IMR-90 (cell line): ENCODE data around the gene EIF2S2. TPM values are rescaled to one million over a fixed set of nuclear protein-coding genes. Genes with fewer than 3 reads are reported as not detected.

Experiments
- ATAC-seq: fragments of 200-7000 bp; cut with Tn5 transposase; 2 replicates; pipeline ENCODE4 v1.9.1; 2020; ENCODE audit warnings: low read depth, mild to moderate bottlenecking, moderate library complexity
- BruUV-seq: library from RNA; stranded (reverse); fragments of 400-500 nt; replicated peaks from 2 replicates; lab custom pipeline; 2021; lab: Mats Ljungman, UMichigan
- CTCF ChIA-PET: fragments of 300-600 bp; formaldehyde crosslinking; extraction: SDS; loops from one replicate; lab custom pipeline; 2021; ENCODE audit warnings: antibody characterized with exemption; lab: Yijun Ruan, JAX
- POLR2A ChIA-PET: fragments of 300-600 bp; sonication (Branson Sonifier 250); formaldehyde crosslinking; loops from one replicate; lab custom pipeline; 2022; ENCODE audit warnings: antibody characterized with exemption; ENCODE audit not compliant: unreplicated experiment; lab: Charles Lee
- DNase-seq: peaks from one replicate; pipeline ENCODE4 v3.0.0; 2013
- H2AFZ ChIP-seq: replicated peaks from 2 replicates; pipeline ENCODE3; 2013; ENCODE audit warnings: low read length, mild to moderate bottlenecking; ENCODE audit not compliant: poor library complexity
- H2AK5ac ChIP-seq: 2 replicates; pipeline ENCODE4 v1.6.1; 2013; ENCODE audit warnings: low read depth, low read length, inconsistent platforms
- H2AK9ac ChIP-seq: replicated peaks from 2 replicates; pipeline ENCODE3; 2013; ENCODE audit warnings: mild to moderate bottlenecking, low read depth, low read length, moderate library complexity; ENCODE audit not compliant: poor library complexity
- H2BK120ac ChIP-seq: 2 replicates; pipeline ENCODE4 v1.6.1; 2013; ENCODE audit warnings: low read depth, low read length, inconsistent platforms
- H2BK15ac ChIP-seq: 3 replicates; pipeline ENCODE4 v1.6.1; 2013; ENCODE audit warnings: low read depth, low read length, inconsistent platforms
- H2BK20ac ChIP-seq: 2 replicates; pipeline ENCODE4 v1.6.1; 2013; ENCODE audit warnings: low read depth, mild to moderate bottlenecking, inconsistent platforms, low read length, moderate library complexity
- H2BK5ac ChIP-seq: 2 replicates; pipeline ENCODE4 v1.6.1; 2013; ENCODE audit warnings: mild to moderate bottlenecking, low read depth, low read length, inconsistent platforms; ENCODE audit not compliant: poor library complexity, severe bottlenecking
- H3K14ac ChIP-seq: replicated peaks from 2 replicates; pipeline ENCODE4 v1.6.1; 2013; ENCODE audit warnings: low read depth, low read length, inconsistent platforms
- H3K18ac ChIP-seq: 2 replicates; pipeline ENCODE4 v1.6.1; 2013; ENCODE audit warnings: low read depth, low read length, control low read depth
- H3K23ac ChIP-seq: 2 replicates; pipeline ENCODE4 v1.6.1; 2013; ENCODE audit warnings: low read depth, low read length, inconsistent platforms
- H3K27ac ChIP-seq: 2 replicates; pipeline ENCODE4 v1.5.1; 2013; ENCODE audit warnings: mild to moderate bottlenecking, control low read depth, low read length; ENCODE audit not compliant: insufficient read depth
- H3K27me3 ChIP-seq: 2 replicates; pipeline ENCODE4 v1.6.1; 2013; ENCODE audit warnings: low read length; ENCODE audit not compliant: control insufficient read depth, insufficient read depth
- H3K36me3 ChIP-seq: 2 replicates; pipeline ENCODE4 v1.6.1; 2013; ENCODE audit warnings: low read length, mixed read lengths; ENCODE audit not compliant: control insufficient read depth, insufficient read depth
- H3K4ac ChIP-seq: 2 replicates; pipeline ENCODE4 v1.6.1; 2013; ENCODE audit warnings: low read depth, low read length, inconsistent platforms
- H3K4me1 ChIP-seq: 2 replicates; pipeline ENCODE4 v1.6.1; 2013; ENCODE audit warnings: low read length, mixed read lengths; ENCODE audit not compliant: control insufficient read depth, insufficient read depth
- H3K4me2 ChIP-seq: 2 replicates; pipeline ENCODE4 v1.6.1; 2013; ENCODE audit warnings: low read depth, mild to moderate bottlenecking, control low read depth, low read length, moderate library complexity
- H3K4me3 ChIP-seq: 2 replicates; pipeline ENCODE4 v1.5.1; 2013; ENCODE audit warnings: low read depth, mild to moderate bottlenecking, control low read depth, low read length, moderate library complexity; ENCODE audit not compliant: insufficient read depth
- H3K56ac ChIP-seq: 2 replicates; pipeline ENCODE4 v1.6.1; 2013; ENCODE audit warnings: low read length, inconsistent platforms; ENCODE audit not compliant: insufficient read depth; ENCODE audit errors: extremely low read depth
- H3K79me1 ChIP-seq, 2 experiments: 2 replicates each; pipeline ENCODE4 v1.6.1; 2013; ENCODE audit warnings: low read length in 2 of 2, inconsistent platforms in 1 of 2, low read depth in 1 of 2
- H3K9ac ChIP-seq: 2 replicates; pipeline ENCODE4 v1.6.1; 2013; ENCODE audit warnings: low read depth, low read length, control low read depth
- H3K9me1 ChIP-seq: 2 replicates; pipeline ENCODE4 v1.6.1; 2013; ENCODE audit warnings: low read length, inconsistent platforms; ENCODE audit not compliant: insufficient read depth
- H3K9me3 ChIP-seq: 2 replicates; pipeline ENCODE4 v1.6.1; 2013; ENCODE audit warnings: low read length; ENCODE audit not compliant: control insufficient read depth, insufficient read depth
- H4K20me1 ChIP-seq: 2 replicates; pipeline ENCODE4 v1.6.1; 2013; ENCODE audit warnings: low read length, inconsistent platforms; ENCODE audit not compliant: insufficient read depth
- H4K5ac ChIP-seq: 2 replicates; pipeline ENCODE4 v1.6.1; 2013; ENCODE audit warnings: mild to moderate bottlenecking, low read depth, low read length, control low read depth
- H4K8ac ChIP-seq, 2 experiments: 2 replicates each; pipeline ENCODE4 v1.6.1; 2013; ENCODE audit warnings: low read depth in 2 of 2, low read length in 2 of 2, control low read depth in 1 of 2, inconsistent platforms in 1 of 2
- H4K91ac ChIP-seq: 2 replicates; pipeline ENCODE4 v1.6.1; 2013; ENCODE audit warnings: low read depth, low read length, inconsistent platforms; ENCODE audit not compliant: insufficient read depth
- BHLHE40 ChIP-seq: fragments of 150-350 bp; IDR thresholded peaks from 2 replicates; pipeline ENCODE4 v1.6.1; 2016; ENCODE audit warnings: mild to moderate bottlenecking, low read depth, low read length
- CEBPB ChIP-seq: IDR thresholded peaks from 2 replicates; pipeline ENCODE4 v1.6.1; 2012; ENCODE audit warnings: low read depth, low read length, improper control_type of control experiment
- CHD1 ChIP-seq: IDR thresholded peaks from 2 replicates; pipeline ENCODE4 v1.6.1; 2012; ENCODE audit warnings: low read depth, low read length, improper control_type of control experiment
- FOS ChIP-seq: fragments of 150-350 bp; IDR thresholded peaks from 2 replicates; pipeline ENCODE4 v1.6.1; 2016; ENCODE audit warnings: low read depth, low read length
- MAFK ChIP-seq: IDR thresholded peaks from 2 replicates; pipeline ENCODE4 v1.6.1; 2012; ENCODE audit warnings: low read depth, low read length, improper control_type of control experiment
- MAZ ChIP-seq: IDR thresholded peaks from 2 replicates; pipeline ENCODE4 v1.6.1; 2012; ENCODE audit warnings: low read depth, mild to moderate bottlenecking, low read length, improper control_type of control experiment, moderate library complexity, borderline replicate concordance
- MXI1 ChIP-seq: IDR thresholded peaks from 2 replicates; pipeline ENCODE4 v1.6.1; 2012; ENCODE audit warnings: low read depth, mild to moderate bottlenecking, low read length, moderate library complexity, borderline replicate concordance
- NFE2L2 ChIP-seq: fragments of 150-350 bp; IDR thresholded peaks from 2 replicates; pipeline ENCODE4 v1.6.1; 2016; ENCODE audit warnings: low read depth, mild to moderate bottlenecking, low read length
- POLR2A ChIP-seq: IDR thresholded peaks from 2 replicates; pipeline ENCODE4 v1.6.1; 2012; ENCODE audit warnings: mild to moderate bottlenecking, low read depth, low read length
- RAD21 ChIP-seq: IDR thresholded peaks from 2 replicates; pipeline ENCODE4 v1.6.1; 2012; ENCODE audit warnings: low read length, improper control_type of control experiment
- RCOR1 ChIP-seq: IDR thresholded peaks from 2 replicates; pipeline ENCODE4 v1.6.1; 2012; ENCODE audit warnings: mild to moderate bottlenecking, low read length, improper control_type of control experiment; ENCODE audit not compliant: insufficient replicate concordance
- RFX5 ChIP-seq: IDR thresholded peaks from 2 replicates; pipeline ENCODE4 v1.8.0; 2012; ENCODE audit warnings: low read depth, mild to moderate bottlenecking, low read length, moderate library complexity
- SMC3 ChIP-seq: fragments of 150-350 bp; IDR thresholded peaks from 2 replicates; pipeline ENCODE4 v1.6.1; 2016; ENCODE audit warnings: low read depth, mild to moderate bottlenecking, antibody characterized with exemption, low read length, moderate library complexity
- WGBS, 2 experiments: methylation state at CpG; one replicate each; pipeline versions ENCODE4 v1.1.5 to v1.1.7; 2013; ENCODE audit warnings: missing lambda C conversion rate in 2 of 2; ENCODE audit not compliant: insufficient read length in 1 of 2; ENCODE audit errors: extremely low coverage in 2 of 2; 5-methylcytosine and 5-hydroxymethylcytosine counted together
- dilution Hi-C: fragments of 300-500 bp; cut with HindIII; formaldehyde crosslinking; loops from one replicate; pipeline ENCODE4 v1.14.3; 2018; ENCODE audit warnings: low sequenced_read_pairs; ENCODE audit not compliant: unreplicated experiment
- in situ Hi-C: fragments of 300-500 bp; cut with MboI; formaldehyde crosslinking; loops from 3 replicates; pipeline ENCODE4 v1.14.3; 2019; ENCODE audit warnings: low sequenced_read_pairs, inconsistent platforms, mixed read lengths
- intact Hi-C: fragments of 100-400 bp; cut with micrococcal nuclease; formaldehyde crosslinking; loops from 2 replicates; pipeline ENCODE4 v1.10.0; 2022
- polyA plus RNA-seq, 3 experiments: library from polyadenylated mRNA; depleted of rRNA; stranded (reverse); fragments of >200 nt; gene quantifications; 2 replicates each; pipeline ENCODE4 v1.2.3, GENCODE V29; 2012; ENCODE audit warnings: low replicate concordance in 1 of 3
- total RNA-seq: library from RNA; depleted of rRNA; stranded (reverse); fragments of >200 nt; gene quantifications from 2 replicates; pipeline ENCODE4 v1.2.3, GENCODE V29; 2012
- TF ChIP-seq, protein P1 (sequence below): fragments of 150-350 bp; IDR thresholded peaks from 2 replicates; pipeline ENCODE4 v1.6.1; 2017; ENCODE audit warnings: mild to moderate bottlenecking, antibody characterized with exemption, low read length, low read depth
- TF ChIP-seq, protein P2 (sequence below): conservative IDR thresholded peaks from 2 replicates; pipeline ENCODE4 v1.5.1; 2012; ENCODE audit warnings: mild to moderate bottlenecking, low read depth, low read length, improper control_type of control experiment
- TF ChIP-seq, protein P3 (sequence below): fragments of 150-350 bp; IDR thresholded peaks from 2 replicates; pipeline ENCODE4 v1.6.1; 2016; ENCODE audit warnings: low read depth, mild to moderate bottlenecking, low read length, moderate library complexity, borderline replicate concordance

The EIF2S2 gene
- total and polyA plus RNA-seq, 2 of the 4 experiments (the other 2 are of a cell fraction) = 61.7 to 66.9 TPM

DNA sequence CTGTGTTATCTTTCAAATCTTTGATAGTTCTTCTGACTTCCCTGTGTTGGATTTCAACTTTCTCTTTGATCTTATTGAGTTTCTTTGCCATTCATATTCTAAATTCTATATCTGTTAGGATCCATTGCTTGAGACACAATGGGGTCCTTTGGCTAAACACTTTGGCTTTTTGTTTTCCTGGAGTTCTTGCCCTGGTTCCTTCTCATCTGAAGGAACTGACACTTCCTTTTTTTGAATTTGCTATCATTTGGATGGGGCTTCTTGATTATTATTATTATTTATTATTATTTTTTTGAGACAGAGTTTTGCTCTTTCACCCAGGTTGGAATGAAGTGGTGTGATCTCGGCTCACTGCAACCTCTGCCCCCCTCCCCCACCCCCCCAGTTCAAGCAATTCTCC is 30.1 kb upstream of the EIF2S2 start:
- in situ Hi-C loops = no loop called here
- no peak overlapping the region for H2BK5ac ChIP-seq
- H4K8ac ChIP-seq = no peak overlapping the region
- no peaks in the 10 kb centered on the region for H3K36me3 ChIP-seq
- dilution Hi-C loops = no loop called here
- ChIA-PET POLR2A (no interaction called here), CTCF (no interaction called here)
- H4K5ac ChIP-seq = no peak overlapping the region
- H3K9me1 ChIP-seq = no peaks in the 10 kb centered on the region
- no peak for ATAC-seq
- H4K91ac ChIP-seq = no peak overlapping the region
- no peak overlapping the region for H2AK5ac ChIP-seq
- H3K9ac ChIP-seq = no peak overlapping the region
- H2BK20ac ChIP-seq = no peak overlapping the region
- H3K79me1 ChIP-seq = no peaks in the 10 kb centered on the region
- H3K27ac ChIP-seq = no peak overlapping the region
- no peak overlapping the region for H2AFZ ChIP-seq
- H4K20me1 ChIP-seq = no peaks in the 10 kb centered on the region
- H2BK15ac ChIP-seq = no peak overlapping the region
- intact Hi-C loops = no loop called here
- H3K4ac ChIP-seq = no peak overlapping the region
- no peak overlapping the region for H2AK9ac ChIP-seq
- H3K27me3 ChIP-seq = peaks cover 7% of the 10 kb centered on the region
- TF ChIP-seq BHLHE40 (no peak), NFE2L2 (no peak), MAFK (no peak), RCOR1 (no peak), MXI1 (no peak), CEBPB (no peak), SMC3 (no peak), RFX5 (no peak), RAD21 (no peak), CHD1 (no peak), MAZ (no peak), FOS (no peak), POLR2A (no peak)
- TF ChIP-seq, protein P1, sequence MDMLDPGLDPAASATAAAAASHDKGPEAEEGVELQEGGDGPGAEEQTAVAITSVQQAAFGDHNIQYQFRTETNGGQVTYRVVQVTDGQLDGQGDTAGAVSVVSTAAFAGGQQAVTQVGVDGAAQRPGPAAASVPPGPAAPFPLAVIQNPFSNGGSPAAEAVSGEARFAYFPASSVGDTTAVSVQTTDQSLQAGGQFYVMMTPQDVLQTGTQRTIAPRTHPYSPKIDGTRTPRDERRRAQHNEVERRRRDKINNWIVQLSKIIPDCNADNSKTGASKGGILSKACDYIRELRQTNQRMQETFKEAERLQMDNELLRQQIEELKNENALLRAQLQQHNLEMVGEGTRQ = no peak
- TF ChIP-seq, protein P2, sequence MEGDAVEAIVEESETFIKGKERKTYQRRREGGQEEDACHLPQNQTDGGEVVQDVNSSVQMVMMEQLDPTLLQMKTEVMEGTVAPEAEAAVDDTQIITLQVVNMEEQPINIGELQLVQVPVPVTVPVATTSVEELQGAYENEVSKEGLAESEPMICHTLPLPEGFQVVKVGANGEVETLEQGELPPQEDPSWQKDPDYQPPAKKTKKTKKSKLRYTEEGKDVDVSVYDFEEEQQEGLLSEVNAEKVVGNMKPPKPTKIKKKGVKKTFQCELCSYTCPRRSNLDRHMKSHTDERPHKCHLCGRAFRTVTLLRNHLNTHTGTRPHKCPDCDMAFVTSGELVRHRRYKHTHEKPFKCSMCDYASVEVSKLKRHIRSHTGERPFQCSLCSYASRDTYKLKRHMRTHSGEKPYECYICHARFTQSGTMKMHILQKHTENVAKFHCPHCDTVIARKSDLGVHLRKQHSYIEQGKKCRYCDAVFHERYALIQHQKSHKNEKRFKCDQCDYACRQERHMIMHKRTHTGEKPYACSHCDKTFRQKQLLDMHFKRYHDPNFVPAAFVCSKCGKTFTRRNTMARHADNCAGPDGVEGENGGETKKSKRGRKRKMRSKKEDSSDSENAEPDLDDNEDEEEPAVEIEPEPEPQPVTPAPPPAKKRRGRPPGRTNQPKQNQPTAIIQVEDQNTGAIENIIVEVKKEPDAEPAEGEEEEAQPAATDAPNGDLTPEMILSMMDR = no peak
- TF ChIP-seq, protein P3, sequence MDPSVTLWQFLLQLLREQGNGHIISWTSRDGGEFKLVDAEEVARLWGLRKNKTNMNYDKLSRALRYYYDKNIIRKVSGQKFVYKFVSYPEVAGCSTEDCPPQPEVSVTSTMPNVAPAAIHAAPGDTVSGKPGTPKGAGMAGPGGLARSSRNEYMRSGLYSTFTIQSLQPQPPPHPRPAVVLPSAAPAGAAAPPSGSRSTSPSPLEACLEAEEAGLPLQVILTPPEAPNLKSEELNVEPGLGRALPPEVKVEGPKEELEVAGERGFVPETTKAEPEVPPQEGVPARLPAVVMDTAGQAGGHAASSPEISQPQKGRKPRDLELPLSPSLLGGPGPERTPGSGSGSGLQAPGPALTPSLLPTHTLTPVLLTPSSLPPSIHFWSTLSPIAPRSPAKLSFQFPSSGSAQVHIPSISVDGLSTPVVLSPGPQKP = no peak
- no peak for DNase-seq
- BruUV-seq = no TSS peak
- no peak overlapping the region for H3K4me3 ChIP-seq
- 0 out of 2 replicates have a peak, but pooled peaks cover 1% of the 10 kb centered on the region for H3K4me1 ChIP-seq
- H3K14ac ChIP-seq = no peak overlapping the region
- no peak overlapping the region for H3K18ac ChIP-seq
- H3K9me3 ChIP-seq = no peaks in the 10 kb centered on the region
- H3K23ac ChIP-seq = no peak overlapping the region
- H2BK120ac ChIP-seq = no peak overlapping the region
- H3K56ac ChIP-seq = no peak overlapping the region
- H3K4me2 ChIP-seq = no peak overlapping the region
- WGBS, 2 experiments = no CpG with 5 or more reads among the region's 1 CpG
